ENCODE measurements around the gene HOXA1.

The HOXA1 gene

DNA sequence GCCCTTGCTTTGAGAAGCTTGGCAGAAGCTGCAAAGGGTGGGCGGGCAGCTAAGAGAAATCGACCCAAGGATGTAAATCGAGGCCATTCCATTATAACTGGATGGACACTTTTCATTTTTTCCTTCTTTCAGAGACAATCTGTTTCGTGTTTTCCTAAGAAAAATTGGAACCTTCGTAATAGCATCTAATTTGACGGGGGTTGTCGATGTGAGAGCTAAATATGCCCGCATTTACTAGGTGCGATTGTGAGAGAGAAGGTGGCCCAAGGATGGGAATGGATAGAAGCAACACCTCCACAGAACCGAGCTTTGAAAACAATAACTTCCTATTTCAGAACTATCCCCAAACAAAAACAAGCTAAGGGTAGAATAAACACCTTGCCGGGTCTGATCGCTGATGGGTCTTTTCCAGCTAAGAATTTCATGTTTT lies 35.6 kb upstream of the HOXA1 start:
- no peak for DNase-seq (ENCODE audit: low read depth, low spot score)

DNA sequence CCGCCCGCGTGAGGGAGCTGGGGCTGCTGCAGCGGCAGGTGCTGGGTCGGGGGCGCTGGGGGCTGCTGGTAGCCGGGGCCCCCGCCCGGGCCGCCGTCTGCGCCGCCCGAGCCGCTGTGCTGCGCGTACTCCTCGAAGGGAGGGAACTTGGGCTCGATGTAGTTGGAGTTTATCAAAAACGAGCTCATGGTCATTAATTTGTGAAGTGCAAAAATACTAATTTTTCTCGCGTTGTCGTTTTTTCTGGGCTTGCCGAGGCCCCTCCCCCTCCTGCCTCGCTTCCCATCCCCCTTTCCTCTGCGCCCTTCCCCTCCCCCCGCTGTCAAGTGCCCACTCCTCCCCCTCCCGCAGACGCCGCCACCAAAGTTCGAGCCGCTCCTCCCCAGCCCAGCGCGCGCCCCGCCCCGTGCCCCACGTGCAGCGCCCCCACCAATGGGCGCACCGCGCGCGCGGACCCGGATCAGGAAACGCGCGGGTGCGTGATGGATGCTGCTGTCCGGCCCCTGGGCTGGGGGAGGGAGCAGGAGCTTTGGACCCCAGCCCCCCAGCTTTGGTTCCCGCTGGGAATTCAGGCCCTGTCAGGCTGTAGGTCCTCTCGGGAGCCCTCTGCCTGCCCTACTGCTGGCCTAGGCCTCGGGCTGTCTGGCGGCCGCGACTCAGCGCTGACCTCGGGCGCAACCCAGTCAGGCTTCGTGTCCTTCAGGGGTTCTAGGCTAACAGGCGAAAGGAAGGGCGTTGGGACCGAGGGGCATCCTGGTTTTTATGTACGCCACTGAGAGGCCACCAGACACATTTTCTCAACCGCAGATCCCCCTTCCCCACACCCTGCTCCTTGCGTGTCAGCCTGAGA lies 35.0 kb upstream of the HOXA1 start, which contains the start of gene HOXA4:
HOXA4 (minus strand) TSS at position 218 of the 850 bp plus-strand sequence; CDS start at position 194, 24 bp downstream.
- DNase-seq (ENCODE audit: low read depth, low spot score), result no peak

GRCh38 chr7:27129729-27130539 lies 34.1 kb upstream of the HOXA1 start:
- no peak for DNase-seq (ENCODE audit: low read depth, low spot score)

GRCh38 chr7:27128776-27129728 lies 33.3 kb upstream of the HOXA1 start:
- no peak for DNase-seq (ENCODE audit: low read depth, low spot score)

GRCh38 chr7:27128034-27128433 lies 32.2 kb upstream of the HOXA1 start:
- DNase-seq (ENCODE audit: low read depth, low spot score), result no peak

- no peak for DNase-seq (ENCODE audit: low read depth, low spot score)
Measured at GRCh38 chr7:27126596-27127327, 31.0 kb upstream of the HOXA1 start.

- no peak for DNase-seq (ENCODE audit: low read depth, low spot score)
Measured at GRCh38 chr7:27125986-27126394, 30.2 kb upstream of the HOXA1 start.

DNA sequence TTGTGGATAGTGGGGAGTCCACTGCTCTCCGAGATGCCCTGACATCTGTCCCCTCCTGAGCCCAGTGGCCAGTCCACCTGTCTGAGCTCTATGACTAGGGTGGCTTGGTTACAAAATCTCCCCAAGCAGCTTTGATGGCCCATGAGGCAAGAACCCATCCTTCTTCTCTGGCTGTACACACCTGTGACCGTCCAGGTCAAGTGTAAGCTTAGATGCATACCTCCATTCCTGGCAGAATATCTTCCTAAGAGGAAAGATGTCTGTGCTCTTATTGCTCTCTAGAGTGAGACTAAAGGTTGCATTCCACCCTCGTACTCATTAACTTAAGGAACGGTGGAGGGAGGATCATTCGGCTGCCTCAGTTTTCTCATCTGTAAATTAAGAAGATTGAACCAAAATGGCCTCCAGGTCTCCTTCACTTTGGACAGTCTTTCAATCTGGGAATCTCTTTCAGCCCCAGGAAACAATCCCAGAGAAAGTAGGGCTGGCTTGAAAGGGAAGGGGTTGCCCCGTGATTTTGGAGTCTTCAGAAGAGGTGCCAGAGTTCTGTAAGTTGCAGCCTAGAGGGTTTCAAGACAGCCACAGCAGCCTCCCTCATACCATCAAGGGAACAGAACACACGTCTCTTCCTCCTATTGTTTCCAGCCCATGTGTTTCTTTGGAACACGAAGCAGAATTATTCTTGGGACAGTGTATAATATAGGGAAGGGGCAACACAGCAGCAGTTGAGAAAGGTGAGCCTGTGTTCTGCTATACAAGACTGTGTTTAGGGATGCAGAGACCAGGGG lies 29.3 kb upstream of the HOXA1 start:
- no peak for DNase-seq (ENCODE audit: low read depth, low spot score)

GRCh38 chr7:27124096-27124901 lies 28.5 kb upstream of the HOXA1 start:
- DNase-seq (ENCODE audit: low read depth, low spot score), result no peak

DNA sequence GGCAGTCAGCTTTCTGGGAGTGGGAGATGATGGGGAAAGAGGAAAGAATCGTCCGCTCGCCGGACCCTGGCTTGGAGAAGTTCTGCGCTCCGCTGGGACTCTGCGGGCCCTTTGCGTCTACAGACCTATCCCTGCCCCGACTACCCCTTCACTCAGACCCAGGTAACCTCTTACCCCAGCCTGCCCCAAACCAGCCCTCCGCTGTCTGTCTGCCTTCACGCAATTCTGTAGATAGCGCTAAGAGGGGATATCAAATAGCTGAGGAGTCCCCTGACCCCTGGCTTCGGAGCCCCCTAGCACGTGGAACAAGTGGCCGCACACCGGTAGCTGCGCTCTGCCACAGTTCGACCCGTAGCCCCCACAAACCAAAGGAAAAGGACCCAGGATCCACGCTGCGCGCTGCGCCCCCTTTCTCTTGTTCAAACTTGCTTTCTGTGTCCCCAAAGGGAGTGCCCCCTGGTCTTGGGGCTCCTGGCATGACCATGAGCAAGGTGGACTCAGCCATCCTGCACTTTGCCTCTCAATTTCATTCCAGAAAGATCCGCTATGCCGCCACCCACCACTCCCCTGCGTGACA lies 27.8 kb upstream of the HOXA1 start:
- DNase-seq (ENCODE audit: low read depth, low spot score), result no peak

- no peak for DNase-seq (ENCODE audit: low read depth, low spot score)
Measured at GRCh38 chr7:27123007-27123476, 27.2 kb upstream of the HOXA1 start.

DNA sequence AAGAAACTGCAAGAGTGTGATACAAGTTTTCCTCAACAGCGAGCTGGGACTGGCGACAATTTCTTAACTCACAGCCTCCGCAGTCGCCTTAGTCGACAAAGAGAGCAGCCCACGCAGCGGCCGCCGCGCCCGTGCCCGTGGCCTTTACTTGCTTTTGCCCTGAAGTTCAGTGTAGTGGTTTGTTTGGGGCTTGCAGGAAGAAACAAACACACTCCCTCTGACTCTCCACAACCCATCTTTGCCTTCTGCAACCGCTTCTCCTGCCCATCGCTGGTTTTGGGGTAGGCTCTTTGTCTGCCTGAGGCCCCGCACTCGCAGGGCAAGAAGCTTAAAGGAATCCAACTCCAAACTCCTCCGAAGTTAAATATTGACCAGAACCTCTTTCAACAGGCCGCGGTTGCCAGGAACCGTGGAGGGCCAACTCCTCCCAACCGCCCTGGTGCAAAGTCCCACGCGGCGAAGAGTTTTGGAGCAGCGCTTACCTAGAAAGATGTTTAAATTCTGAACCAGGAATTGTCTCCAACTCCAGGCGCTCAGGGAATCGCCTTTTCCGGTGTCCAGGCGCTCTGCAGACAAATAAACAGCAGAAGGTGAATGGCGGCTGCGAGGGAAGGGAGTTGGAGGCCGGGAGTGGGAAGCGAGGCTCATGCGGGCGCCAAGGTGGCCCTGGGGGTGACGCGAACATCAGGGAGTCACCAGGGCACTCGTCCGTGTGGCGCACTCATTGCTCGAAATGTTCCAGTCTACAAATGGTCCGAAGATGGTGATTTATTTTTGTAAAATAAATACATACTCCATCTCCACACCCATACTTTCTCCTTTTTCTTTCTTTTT lies 26.5 kb upstream of the HOXA1 start:
- DNase-seq (ENCODE audit: low read depth, low spot score), result no peak

- DNase-seq (ENCODE audit: low read depth, low spot score), result no peak
Measured at GRCh38 chr7:27121684-27122076, 25.9 kb upstream of the HOXA1 start.

GRCh38 chr7:27119412-27119911 lies 23.7 kb upstream of the HOXA1 start:
- DNase-seq (ENCODE audit: low read depth, low spot score), result no peak

DNA sequence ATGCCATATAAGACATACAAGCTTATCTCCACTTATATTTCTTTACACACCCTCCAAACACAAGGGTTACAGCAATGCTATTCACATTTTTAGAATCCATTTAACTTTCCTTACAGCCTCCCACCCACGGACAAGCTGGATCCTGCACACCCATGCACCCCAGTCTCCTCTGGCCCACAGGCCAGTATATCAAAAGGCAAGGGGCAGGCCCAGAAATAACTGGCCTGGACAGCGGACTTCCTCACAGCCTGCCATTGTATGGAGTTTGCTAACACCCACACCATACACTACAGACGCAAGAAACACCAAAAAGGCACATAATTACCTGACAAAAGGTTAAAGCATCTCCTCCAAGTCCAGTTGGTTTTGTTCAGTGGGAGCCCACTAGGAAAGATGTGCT lies 22.8 kb upstream of the HOXA1 start:
- DNase-seq (ENCODE audit: low read depth, low spot score), result no peak

DNA sequence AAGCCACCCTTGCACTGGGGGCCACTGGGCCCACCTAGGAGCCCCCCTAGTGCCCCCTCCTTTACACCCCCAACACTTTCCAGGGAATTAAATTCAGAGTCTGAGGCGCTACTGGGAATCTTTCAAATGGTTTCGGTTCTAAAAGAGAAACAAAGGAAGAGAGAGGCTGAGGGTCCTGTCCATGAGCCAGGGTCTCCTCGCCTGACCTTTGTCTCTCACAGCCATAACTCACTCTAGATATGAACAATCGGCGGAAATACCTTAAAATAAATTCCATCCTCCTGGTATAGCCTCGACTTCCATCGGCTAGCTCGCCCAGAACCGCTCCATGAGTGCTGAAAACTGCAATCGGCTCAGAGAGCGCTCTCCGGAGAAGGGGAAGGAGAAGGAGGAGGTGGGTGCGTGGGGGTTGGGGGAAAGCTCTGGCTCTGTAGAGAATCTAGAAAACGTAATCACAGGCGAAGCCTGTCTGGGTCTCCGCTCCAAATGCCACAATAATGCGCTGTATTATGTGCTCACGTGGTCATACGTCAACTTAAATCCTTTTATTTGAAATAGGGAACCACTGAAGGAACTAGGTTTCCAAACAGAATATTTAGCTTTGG lies 22.2 kb upstream of the HOXA1 start:
- no peak for DNase-seq (ENCODE audit: low read depth, low spot score)
